ENCODE data around the gene SERTAD2.

SERTAD2 gene

GRCh38 chr2:64672708-64673107, 19.0 kb upstream of the SERTAD2 start:
- Histone ChIP-seq H3K36me3 (ENCODE audit: control insufficient read depth in 2 of 2, insufficient read depth in 2 of 2, low read length in 2 of 2) (no peaks in the 10 kb centered on the region), H3K9ac (ENCODE audit: low read depth in 1 of 2, low read length in 2 of 2) (no peak overlapping the region), H3K27me3 (ENCODE audit: control insufficient read depth in 2 of 2, insufficient read depth in 2 of 2, low read length in 2 of 2) (no peaks in the 10 kb centered on the region), H3K9me3 (ENCODE audit: control insufficient read depth in 2 of 2, low read length in 2 of 2) (no peaks in the 10 kb centered on the region), H3K4me3 (ENCODE audit: low read length in 2 of 2) (no peak overlapping the region), H3K27ac (ENCODE audit: low read depth in 2 of 2, low read length in 2 of 2) (no peak overlapping the region), H3K4me1 (ENCODE audit: control insufficient read depth in 2 of 2, insufficient read depth in 2 of 2, low read length in 2 of 2) (no peaks in the 10 kb centered on the region)

- Histone ChIP-seq H3K9me3 (ENCODE audit: control insufficient read depth in 2 of 2, low read length in 2 of 2) (no peaks in the 10 kb centered on the region), H3K27ac (ENCODE audit: low read depth in 2 of 2, low read length in 2 of 2) (no peak overlapping the region)
These were observed 16.3 kb upstream of the SERTAD2 start for GRCh38 chr2:64670047-64670446.

GRCh38 chr2:64669288-64669687, 15.6 kb upstream of the SERTAD2 start:
- peaks cover 0 to 2% of the 10 kb centered on the region in 2 donors for H3K4me1 ChIP-seq (ENCODE audit: control insufficient read depth in 2 of 2, insufficient read depth in 2 of 2, low read length in 2 of 2)
- no peaks in the 10 kb centered on the region for H3K9me3 ChIP-seq (ENCODE audit: control insufficient read depth in 2 of 2, low read length in 2 of 2)
- H3K4me3 ChIP-seq (ENCODE audit: low read length in 2 of 2), result no peak overlapping the region
- H3K27me3 ChIP-seq (ENCODE audit: control insufficient read depth in 2 of 2, insufficient read depth in 2 of 2, low read length in 2 of 2), result no peaks in the 10 kb centered on the region
- no peak overlapping the region for H3K27ac ChIP-seq (ENCODE audit: low read depth in 2 of 2, low read length in 2 of 2)
- H3K36me3 ChIP-seq (ENCODE audit: control insufficient read depth in 2 of 2, insufficient read depth in 2 of 2, low read length in 2 of 2), result no peaks in the 10 kb centered on the region
- H3K9ac ChIP-seq (ENCODE audit: low read depth in 1 of 2, low read length in 2 of 2), result no peak overlapping the region

More at GRCh38 chr2:64670047-64670446, 16.3 kb upstream of the SERTAD2 start:
- H3K4me3 ChIP-seq (ENCODE audit: low read length in 2 of 2), result no peak overlapping the region
- no peaks in the 10 kb centered on the region for H3K36me3 ChIP-seq (ENCODE audit: control insufficient read depth in 2 of 2, insufficient read depth in 2 of 2, low read length in 2 of 2)
- no peaks in the 10 kb centered on the region for H3K27me3 ChIP-seq (ENCODE audit: control insufficient read depth in 2 of 2, insufficient read depth in 2 of 2, low read length in 2 of 2)
- H3K9ac ChIP-seq (ENCODE audit: low read depth in 1 of 2, low read length in 2 of 2), result no peak overlapping the region
- H3K4me1 ChIP-seq (ENCODE audit: control insufficient read depth in 2 of 2, insufficient read depth in 2 of 2, low read length in 2 of 2), result peaks cover 0 to 2% of the 10 kb centered on the region in 2 donors

GRCh38 chr2:64668542-64668941, 14.8 kb upstream of the SERTAD2 start:
- H3K9ac ChIP-seq (ENCODE audit: low read depth in 1 of 2, low read length in 2 of 2), result no peak overlapping the region
- H3K4me3 ChIP-seq (ENCODE audit: low read length in 2 of 2), result no peak overlapping the region
- peaks cover 0 to 2% of the 10 kb centered on the region in 2 donors for H3K4me1 ChIP-seq (ENCODE audit: control insufficient read depth in 2 of 2, insufficient read depth in 2 of 2, low read length in 2 of 2)
- no peaks in the 10 kb centered on the region for H3K9me3 ChIP-seq (ENCODE audit: control insufficient read depth in 2 of 2, low read length in 2 of 2)
- no peak overlapping the region for H3K27ac ChIP-seq (ENCODE audit: low read depth in 2 of 2, low read length in 2 of 2)
- H3K36me3 ChIP-seq (ENCODE audit: control insufficient read depth in 2 of 2, insufficient read depth in 2 of 2, low read length in 2 of 2), result no peaks in the 10 kb centered on the region
- H3K27me3 ChIP-seq (ENCODE audit: control insufficient read depth in 2 of 2, insufficient read depth in 2 of 2, low read length in 2 of 2), result no peaks in the 10 kb centered on the region

- peak overlapping the region in 1 of 2 donors; percentile 6 for H3K9ac ChIP-seq (ENCODE audit: low read depth in 1 of 2, low read length in 2 of 2)
- H3K9me3 ChIP-seq (ENCODE audit: control insufficient read depth in 2 of 2, low read length in 2 of 2), result no peaks in the 10 kb centered on the region
- no peaks in the 10 kb centered on the region for H3K36me3 ChIP-seq (ENCODE audit: control insufficient read depth in 2 of 2, insufficient read depth in 2 of 2, low read length in 2 of 2)
- peak overlapping the region in 1 of 2 donors; percentile 26 for H3K4me3 ChIP-seq (ENCODE audit: low read length in 2 of 2)
- peak overlapping the region in 1 of 2 donors; percentile 61 for H3K27ac ChIP-seq (ENCODE audit: low read depth in 2 of 2, low read length in 2 of 2)
- no peaks in the 10 kb centered on the region for H3K27me3 ChIP-seq (ENCODE audit: control insufficient read depth in 2 of 2, insufficient read depth in 2 of 2, low read length in 2 of 2)
- H3K4me1 ChIP-seq (ENCODE audit: control insufficient read depth in 2 of 2, insufficient read depth in 2 of 2, low read length in 2 of 2), result peaks cover 0 to 2% of the 10 kb centered on the region in 2 donors
These were observed 13.8 kb upstream of the SERTAD2 start for GRCh38 chr2:64667535-64667934.

GRCh38 chr2:64666810-64667438, 13.2 kb upstream of the SERTAD2 start:
- peak overlapping the region in 1 of 2 donors; percentile 26 for H3K4me3 ChIP-seq (ENCODE audit: low read length in 2 of 2)
- no peaks in the 10 kb centered on the region for H3K9me3 ChIP-seq (ENCODE audit: control insufficient read depth in 2 of 2, low read length in 2 of 2)
- H3K27me3 ChIP-seq (ENCODE audit: control insufficient read depth in 2 of 2, insufficient read depth in 2 of 2, low read length in 2 of 2), result no peaks in the 10 kb centered on the region
- H3K36me3 ChIP-seq (ENCODE audit: control insufficient read depth in 2 of 2, insufficient read depth in 2 of 2, low read length in 2 of 2), result no peaks in the 10 kb centered on the region
- peak overlapping the region in 1 of 2 donors; percentile 6 for H3K9ac ChIP-seq (ENCODE audit: low read depth in 1 of 2, low read length in 2 of 2)
- peak overlapping the region in 1 of 2 donors; percentile 61 for H3K27ac ChIP-seq (ENCODE audit: low read depth in 2 of 2, low read length in 2 of 2)
- H3K4me1 ChIP-seq (ENCODE audit: control insufficient read depth in 2 of 2, insufficient read depth in 2 of 2, low read length in 2 of 2), result peaks cover 0 to 2% of the 10 kb centered on the region in 2 donors

- H3K27me3 ChIP-seq (ENCODE audit: control insufficient read depth in 2 of 2, insufficient read depth in 2 of 2, low read length in 2 of 2), result no peaks in the 10 kb centered on the region
- H3K36me3 ChIP-seq (ENCODE audit: control insufficient read depth in 2 of 2, insufficient read depth in 2 of 2, low read length in 2 of 2), result no peaks in the 10 kb centered on the region
- no peak overlapping the region for H3K4me3 ChIP-seq (ENCODE audit: low read length in 2 of 2)
- H3K9ac ChIP-seq (ENCODE audit: low read depth in 1 of 2, low read length in 2 of 2), result no peak overlapping the region
- no peaks in the 10 kb centered on the region for H3K9me3 ChIP-seq (ENCODE audit: control insufficient read depth in 2 of 2, low read length in 2 of 2)
- H3K27ac ChIP-seq (ENCODE audit: low read depth in 2 of 2, low read length in 2 of 2), result no peak overlapping the region
- peaks cover 0 to 2% of the 10 kb centered on the region in 2 donors for H3K4me1 ChIP-seq (ENCODE audit: control insufficient read depth in 2 of 2, insufficient read depth in 2 of 2, low read length in 2 of 2)
These were observed 12.0 kb upstream of the SERTAD2 start for GRCh38 chr2:64665709-64666108.

- Histone ChIP-seq H3K27me3 (ENCODE audit: control insufficient read depth in 2 of 2, insufficient read depth in 2 of 2, low read length in 2 of 2) (no peaks in the 10 kb centered on the region), H3K9me3 (ENCODE audit: control insufficient read depth in 2 of 2, low read length in 2 of 2) (no peaks in the 10 kb centered on the region), H3K4me1 (ENCODE audit: control insufficient read depth in 2 of 2, insufficient read depth in 2 of 2, low read length in 2 of 2) (peaks cover 0 to 2% of the 10 kb centered on the region in 2 donors), H3K36me3 (ENCODE audit: control insufficient read depth in 2 of 2, insufficient read depth in 2 of 2, low read length in 2 of 2) (no peaks in the 10 kb centered on the region), H3K9ac (ENCODE audit: low read depth in 1 of 2, low read length in 2 of 2) (no peak overlapping the region), H3K27ac (ENCODE audit: low read depth in 2 of 2, low read length in 2 of 2) (no peak overlapping the region), H3K4me3 (ENCODE audit: low read length in 2 of 2) (no peak overlapping the region)
These were observed 9.7 kb upstream of the SERTAD2 start for GRCh38 chr2:64663402-64663801.

- Histone ChIP-seq H3K36me3 (ENCODE audit: control insufficient read depth in 2 of 2, insufficient read depth in 2 of 2, low read length in 2 of 2) (no peaks in the 10 kb centered on the region), H3K9ac (ENCODE audit: low read depth in 1 of 2, low read length in 2 of 2) (no peak overlapping the region), H3K4me3 (ENCODE audit: low read length in 2 of 2) (no peak overlapping the region), H3K27ac (ENCODE audit: low read depth in 2 of 2, low read length in 2 of 2) (no peak overlapping the region), H3K27me3 (ENCODE audit: control insufficient read depth in 2 of 2, insufficient read depth in 2 of 2, low read length in 2 of 2) (no peaks in the 10 kb centered on the region), H3K9me3 (ENCODE audit: control insufficient read depth in 2 of 2, low read length in 2 of 2) (no peaks in the 10 kb centered on the region), H3K4me1 (ENCODE audit: control insufficient read depth in 2 of 2, insufficient read depth in 2 of 2, low read length in 2 of 2) (no peaks in the 10 kb centered on the region)
These were observed 8.0 kb upstream of the SERTAD2 start for GRCh38 chr2:64661741-64662169.

- no peaks in the 10 kb centered on the region for H3K27me3 ChIP-seq (ENCODE audit: control insufficient read depth in 2 of 2, insufficient read depth in 2 of 2, low read length in 2 of 2)
- H3K4me1 ChIP-seq (ENCODE audit: control insufficient read depth in 2 of 2, insufficient read depth in 2 of 2, low read length in 2 of 2), result peaks cover 7 to 8% of the 10 kb centered on the region in 2 donors
These were observed 5.5 kb upstream of the SERTAD2 start for GRCh38 chr2:64659252-64659651.

More at GRCh38 chr2:64659252-64659651, 5.5 kb upstream of the SERTAD2 start:
- H3K9ac ChIP-seq (ENCODE audit: low read depth in 1 of 2, low read length in 2 of 2), result no peak overlapping the region
- no peak overlapping the region for H3K27ac ChIP-seq (ENCODE audit: low read depth in 2 of 2, low read length in 2 of 2)
- H3K36me3 ChIP-seq (ENCODE audit: control insufficient read depth in 2 of 2, insufficient read depth in 2 of 2, low read length in 2 of 2), result no peaks in the 10 kb centered on the region
- no peak overlapping the region for H3K4me3 ChIP-seq (ENCODE audit: low read length in 2 of 2)
- no peaks in the 10 kb centered on the region for H3K9me3 ChIP-seq (ENCODE audit: control insufficient read depth in 2 of 2, low read length in 2 of 2)
